WTC11 (cell line): ENCODE data around the gene HAUS8. TPM values are rescaled to one million over a fixed set of nuclear protein-coding genes. Genes with fewer than 3 reads are reported as not detected.
A peak's percentile ranks its signal among the peaks of the same experiment; 100 is the strongest.

Experiments used
- ATAC-seq: fragments of 200-7000 bp; cut with Tn5 transposase; 2 replicates; pipeline ENCODE4 v1.10.0; 2021; ENCODE audit warnings: mild to moderate bottlenecking, moderate library complexity
- CTCF ChIA-PET: fragments of 300-600 bp; sonication (Branson Sonifier 250); formaldehyde crosslinking; loops from one replicate; lab custom pipeline; 2021; ENCODE audit warnings: antibody characterized with exemption; lab: Charles Lee
- POLR2A ChIA-PET: fragments of 350-600 bp; sonication (Branson Sonifier 250); formaldehyde crosslinking; loops from one replicate; lab custom pipeline; 2021; ENCODE audit warnings: antibody characterized with exemption; lab: Charles Lee
- DNase-seq: peaks from one replicate; pipeline ENCODE4 v3.0.0; 2021; ENCODE audit warnings: low spot score
- H3K27ac Mint-ChIP-seq: 2 replicates; pipeline ENCODE4 v1.8.0; 2021; ENCODE audit warnings: mixed read lengths
- H3K27me3 Mint-ChIP-seq: 2 replicates; pipeline ENCODE4 v1.8.0; 2021; ENCODE audit warnings: low read depth, mild to moderate bottlenecking, moderate library complexity, mixed read lengths
- H3K36me3 Mint-ChIP-seq: 2 replicates; pipeline ENCODE4 v1.8.0; 2021; ENCODE audit warnings: mixed read lengths
- H3K4me1 Mint-ChIP-seq: 2 replicates; pipeline ENCODE4 v1.8.0; 2022; ENCODE audit warnings: mixed read lengths
- H3K4me3 Mint-ChIP-seq: 2 replicates; pipeline ENCODE4 v1.8.0; 2021; ENCODE audit warnings: mild to moderate bottlenecking, moderate library complexity, mixed read lengths
- H3K9me3 Mint-ChIP-seq: 2 replicates; pipeline ENCODE4 v1.8.0; 2021; ENCODE audit warnings: mixed read lengths
- FOXP1 ChIP-seq: sonication (generic); formaldehyde crosslinking; IDR thresholded peaks from 2 replicates; pipeline ENCODE4 v1.8.0; 2022; ENCODE audit warnings: missing genetic modification reagents, mild to moderate bottlenecking, moderate library complexity, borderline replicate concordance
- GTF2I ChIP-seq: fragments of 250-450 bp; sonication (Bioruptor Pico); conservative IDR thresholded peaks from 2 replicates; pipeline ENCODE4 v1.4.0; 2021; ENCODE audit warnings: mild to moderate bottlenecking
- PRRX2 ChIP-seq: fragments of 250-450 bp; sonication (Bioruptor Pico); IDR thresholded peaks from 2 replicates; pipeline ENCODE4 v1.8.0; 2021; ENCODE audit warnings: mild to moderate bottlenecking
- RELA ChIP-seq: sonication (generic); formaldehyde crosslinking; IDR thresholded peaks from 2 replicates; pipeline ENCODE4 v1.8.1; 2022; ENCODE audit warnings: missing genetic modification reagents, mild to moderate bottlenecking, borderline replicate concordance
- SOX15 ChIP-seq: fragments of 250-450 bp; sonication (Bioruptor Pico); IDR thresholded peaks from 2 replicates; pipeline ENCODE4 v1.9.0; 2021; ENCODE audit warnings: mild to moderate bottlenecking
- TP53 ChIP-seq: sonication (generic); formaldehyde crosslinking; IDR thresholded peaks from 2 replicates; pipeline ENCODE4 v1.8.1; 2023; ENCODE audit warnings: mild to moderate bottlenecking, missing genetic modification reagents
- ZNF121 ChIP-seq: sonication (generic); formaldehyde crosslinking; IDR thresholded peaks from 2 replicates; pipeline ENCODE4 v1.8.0; 2023; ENCODE audit warnings: missing genetic modification reagents
- ZNF671 ChIP-seq: fragments of 250-450 bp; sonication (Bioruptor Pico); IDR thresholded peaks from 2 replicates; pipeline ENCODE4 v1.8.0; 2021; ENCODE audit warnings: mild to moderate bottlenecking
- total RNA-seq: library from RNA; stranded (reverse); gene quantifications from 3 replicates; pipeline ENCODE4 v1.2.3, GENCODE V29; 2021
- TF ChIP-seq, protein P1 (sequence below): sonication (generic); formaldehyde crosslinking; IDR thresholded peaks from 2 replicates; pipeline ENCODE4 v1.8.1; 2023; ENCODE audit warnings: mild to moderate bottlenecking, missing genetic modification reagents, moderate library complexity
- TF ChIP-seq, protein P2 (sequence below): sonication (generic); formaldehyde crosslinking; IDR thresholded peaks from 2 replicates; pipeline ENCODE4 v1.8.1; 2023; ENCODE audit warnings: mild to moderate bottlenecking, missing genetic modification reagents, borderline replicate concordance
- TF ChIP-seq, protein P3 (sequence below): sonication (generic); formaldehyde crosslinking; IDR thresholded peaks from 2 replicates; pipeline ENCODE4 v1.8.0; 2022; ENCODE audit warnings: mild to moderate bottlenecking, missing genetic modification reagents
- TF ChIP-seq, protein P4 (sequence below): sonication (generic); formaldehyde crosslinking; IDR thresholded peaks from 2 replicates; pipeline ENCODE4 v1.8.1; 2022; ENCODE audit warnings: low read depth, mild to moderate bottlenecking, moderate library complexity, missing genetic modification reagents, borderline replicate concordance
- TF ChIP-seq, protein P5 (sequence below): sonication (generic); formaldehyde crosslinking; IDR thresholded peaks from 2 replicates; pipeline ENCODE4 v1.8.1; 2023; ENCODE audit warnings: mild to moderate bottlenecking, missing genetic modification reagents
- TF ChIP-seq, protein P6 (sequence below): fragments of 250-450 bp; sonication (Bioruptor Pico); IDR thresholded peaks from 2 replicates; pipeline ENCODE4 v1.9.0; 2021; ENCODE audit warnings: mild to moderate bottlenecking, borderline replicate concordance
- TF ChIP-seq, protein P7 (sequence below): sonication (generic); formaldehyde crosslinking; IDR thresholded peaks from 2 replicates; pipeline ENCODE4 v1.8.0; 2022; ENCODE audit warnings: mild to moderate bottlenecking, missing genetic modification reagents

HAUS8 gene
- total RNA-seq, 1 experiment from 2014 or later, result 29.7 TPM

DNA sequence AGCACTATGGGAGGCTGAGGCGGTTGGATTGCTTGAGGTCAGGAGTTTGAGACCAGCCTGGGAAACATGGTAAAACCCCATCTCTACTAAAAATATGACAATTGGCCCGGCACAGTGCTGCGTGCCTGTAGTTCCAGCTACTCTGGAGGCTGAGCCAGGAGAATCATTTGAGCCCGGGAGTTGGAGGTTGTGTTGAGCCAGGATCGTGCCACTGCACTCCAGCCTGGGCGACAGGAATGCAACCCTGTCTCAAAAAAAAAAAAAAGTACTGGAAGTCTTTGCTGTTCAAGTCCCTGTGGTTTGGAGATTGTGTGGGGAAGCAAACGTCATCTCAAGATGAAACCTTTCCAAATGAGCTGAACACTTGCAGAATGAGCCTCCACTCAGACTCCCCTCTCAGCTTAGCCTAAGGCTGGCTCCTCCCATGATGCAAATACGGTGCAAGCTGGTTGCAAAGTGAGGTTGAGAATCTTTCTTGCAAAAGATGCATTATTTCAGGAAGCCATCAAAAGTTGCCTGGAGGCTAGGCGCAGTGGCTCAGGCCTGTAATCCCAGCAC lies 46.6 kb upstream of the HAUS8 start:
- ChIA-PET POLR2A (no interaction called here), CTCF (no interaction called here)
- no peak overlapping the region for H3K27ac Mint-ChIP-seq
- H3K9me3 Mint-ChIP-seq, result no peaks in the 10 kb centered on the region
- no peak overlapping the region for H3K4me3 Mint-ChIP-seq
- ATAC-seq (no peak), DNase-seq (no peak)
- H3K27me3 Mint-ChIP-seq, result no peaks in the 10 kb centered on the region
- H3K36me3 Mint-ChIP-seq, result 0 out of 2 replicates have a peak, but pooled peaks cover 5% of the 10 kb centered on the region
- TF ChIP-seq, protein P1, sequence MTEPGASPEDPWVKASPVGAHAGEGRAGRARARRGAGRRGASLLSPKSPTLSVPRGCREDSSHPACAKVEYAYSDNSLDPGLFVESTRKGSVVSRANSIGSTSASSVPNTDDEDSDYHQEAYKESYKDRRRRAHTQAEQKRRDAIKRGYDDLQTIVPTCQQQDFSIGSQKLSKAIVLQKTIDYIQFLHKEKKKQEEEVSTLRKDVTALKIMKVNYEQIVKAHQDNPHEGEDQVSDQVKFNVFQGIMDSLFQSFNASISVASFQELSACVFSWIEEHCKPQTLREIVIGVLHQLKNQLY, result no peak
- TF ChIP-seq FOXP1 (no peak), ZNF671 (no peak), TP53 (CRISPR knock-in tag) (no peak)
- TF ChIP-seq, protein P2, sequence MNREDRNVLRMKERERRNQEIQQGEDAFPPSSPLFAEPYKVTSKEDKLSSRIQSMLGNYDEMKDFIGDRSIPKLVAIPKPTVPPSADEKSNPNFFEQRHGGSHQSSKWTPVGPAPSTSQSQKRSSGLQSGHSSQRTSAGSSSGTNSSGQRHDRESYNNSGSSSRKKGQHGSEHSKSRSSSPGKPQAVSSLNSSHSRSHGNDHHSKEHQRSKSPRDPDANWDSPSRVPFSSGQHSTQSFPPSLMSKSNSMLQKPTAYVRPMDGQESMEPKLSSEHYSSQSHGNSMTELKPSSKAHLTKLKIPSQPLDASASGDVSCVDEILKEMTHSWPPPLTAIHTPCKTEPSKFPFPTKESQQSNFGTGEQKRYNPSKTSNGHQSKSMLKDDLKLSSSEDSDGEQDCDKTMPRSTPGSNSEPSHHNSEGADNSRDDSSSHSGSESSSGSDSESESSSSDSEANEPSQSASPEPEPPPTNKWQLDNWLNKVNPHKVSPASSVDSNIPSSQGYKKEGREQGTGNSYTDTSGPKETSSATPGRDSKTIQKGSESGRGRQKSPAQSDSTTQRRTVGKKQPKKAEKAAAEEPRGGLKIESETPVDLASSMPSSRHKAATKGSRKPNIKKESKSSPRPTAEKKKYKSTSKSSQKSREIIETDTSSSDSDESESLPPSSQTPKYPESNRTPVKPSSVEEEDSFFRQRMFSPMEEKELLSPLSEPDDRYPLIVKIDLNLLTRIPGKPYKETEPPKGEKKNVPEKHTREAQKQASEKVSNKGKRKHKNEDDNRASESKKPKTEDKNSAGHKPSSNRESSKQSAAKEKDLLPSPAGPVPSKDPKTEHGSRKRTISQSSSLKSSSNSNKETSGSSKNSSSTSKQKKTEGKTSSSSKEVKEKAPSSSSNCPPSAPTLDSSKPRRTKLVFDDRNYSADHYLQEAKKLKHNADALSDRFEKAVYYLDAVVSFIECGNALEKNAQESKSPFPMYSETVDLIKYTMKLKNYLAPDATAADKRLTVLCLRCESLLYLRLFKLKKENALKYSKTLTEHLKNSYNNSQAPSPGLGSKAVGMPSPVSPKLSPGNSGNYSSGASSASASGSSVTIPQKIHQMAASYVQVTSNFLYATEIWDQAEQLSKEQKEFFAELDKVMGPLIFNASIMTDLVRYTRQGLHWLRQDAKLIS, result no peak
- peaks cover 33% of the 10 kb centered on the region for H3K4me1 Mint-ChIP-seq

DNA sequence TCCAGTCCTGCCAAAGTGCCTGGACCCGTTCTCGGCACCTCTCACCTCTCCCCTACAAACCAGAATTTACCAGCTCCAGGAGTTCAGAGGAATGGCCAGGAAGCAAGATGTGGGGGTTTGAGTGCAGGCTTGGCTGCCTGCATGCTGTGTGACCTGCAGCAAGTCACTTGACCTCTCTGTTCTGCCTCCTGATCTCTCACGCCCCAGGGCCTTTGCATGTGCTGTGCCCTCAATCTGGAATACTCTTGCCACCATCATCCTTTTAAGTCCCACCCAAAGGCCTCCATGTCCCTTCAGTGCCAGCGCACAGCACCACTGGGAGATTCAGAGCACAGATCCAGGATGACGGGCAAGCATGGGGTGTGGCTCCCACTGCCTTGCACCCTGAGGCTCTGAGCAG lies 43.7 kb upstream of the HAUS8 start:
- 0 out of 2 replicates have a peak, but pooled peaks cover 5% of the 10 kb centered on the region for H3K36me3 Mint-ChIP-seq
- no peaks in the 10 kb centered on the region for H3K9me3 Mint-ChIP-seq
- H3K27me3 Mint-ChIP-seq, result no peaks in the 10 kb centered on the region
- no peak overlapping the region for H3K27ac Mint-ChIP-seq
- no peak for ATAC-seq
- peak; percentile 95 for TF ChIP-seq GTF2I
- TF ChIP-seq, protein P3, sequence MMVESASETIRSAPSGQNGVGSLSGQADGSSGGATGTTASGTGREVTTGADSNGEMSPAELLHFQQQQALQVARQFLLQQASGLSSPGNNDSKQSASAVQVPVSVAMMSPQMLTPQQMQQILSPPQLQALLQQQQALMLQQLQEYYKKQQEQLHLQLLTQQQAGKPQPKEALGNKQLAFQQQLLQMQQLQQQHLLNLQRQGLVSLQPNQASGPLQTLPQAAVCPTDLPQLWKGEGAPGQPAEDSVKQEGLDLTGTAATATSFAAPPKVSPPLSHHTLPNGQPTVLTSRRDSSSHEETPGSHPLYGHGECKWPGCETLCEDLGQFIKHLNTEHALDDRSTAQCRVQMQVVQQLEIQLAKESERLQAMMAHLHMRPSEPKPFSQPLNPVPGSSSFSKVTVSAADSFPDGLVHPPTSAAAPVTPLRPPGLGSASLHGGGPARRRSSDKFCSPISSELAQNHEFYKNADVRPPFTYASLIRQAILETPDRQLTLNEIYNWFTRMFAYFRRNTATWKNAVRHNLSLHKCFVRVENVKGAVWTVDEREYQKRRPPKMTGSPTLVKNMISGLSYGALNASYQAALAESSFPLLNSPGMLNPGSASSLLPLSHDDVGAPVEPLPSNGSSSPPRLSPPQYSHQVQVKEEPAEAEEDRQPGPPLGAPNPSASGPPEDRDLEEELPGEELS (CRISPR knock-in tag), result no peak
- TF ChIP-seq, protein P4, sequence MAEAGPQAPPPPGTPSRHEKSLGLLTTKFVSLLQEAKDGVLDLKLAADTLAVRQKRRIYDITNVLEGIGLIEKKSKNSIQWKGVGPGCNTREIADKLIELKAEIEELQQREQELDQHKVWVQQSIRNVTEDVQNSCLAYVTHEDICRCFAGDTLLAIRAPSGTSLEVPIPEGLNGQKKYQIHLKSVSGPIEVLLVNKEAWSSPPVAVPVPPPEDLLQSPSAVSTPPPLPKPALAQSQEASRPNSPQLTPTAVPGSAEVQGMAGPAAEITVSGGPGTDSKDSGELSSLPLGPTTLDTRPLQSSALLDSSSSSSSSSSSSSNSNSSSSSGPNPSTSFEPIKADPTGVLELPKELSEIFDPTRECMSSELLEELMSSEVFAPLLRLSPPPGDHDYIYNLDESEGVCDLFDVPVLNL (CRISPR knock-in tag), result no peak
- TF ChIP-seq, protein P5, sequence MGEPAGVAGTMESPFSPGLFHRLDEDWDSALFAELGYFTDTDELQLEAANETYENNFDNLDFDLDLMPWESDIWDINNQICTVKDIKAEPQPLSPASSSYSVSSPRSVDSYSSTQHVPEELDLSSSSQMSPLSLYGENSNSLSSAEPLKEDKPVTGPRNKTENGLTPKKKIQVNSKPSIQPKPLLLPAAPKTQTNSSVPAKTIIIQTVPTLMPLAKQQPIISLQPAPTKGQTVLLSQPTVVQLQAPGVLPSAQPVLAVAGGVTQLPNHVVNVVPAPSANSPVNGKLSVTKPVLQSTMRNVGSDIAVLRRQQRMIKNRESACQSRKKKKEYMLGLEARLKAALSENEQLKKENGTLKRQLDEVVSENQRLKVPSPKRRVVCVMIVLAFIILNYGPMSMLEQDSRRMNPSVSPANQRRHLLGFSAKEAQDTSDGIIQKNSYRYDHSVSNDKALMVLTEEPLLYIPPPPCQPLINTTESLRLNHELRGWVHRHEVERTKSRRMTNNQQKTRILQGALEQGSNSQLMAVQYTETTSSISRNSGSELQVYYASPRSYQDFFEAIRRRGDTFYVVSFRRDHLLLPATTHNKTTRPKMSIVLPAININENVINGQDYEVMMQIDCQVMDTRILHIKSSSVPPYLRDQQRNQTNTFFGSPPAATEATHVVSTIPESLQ (CRISPR knock-in tag), result no peak
- 0 out of 2 replicates have a peak, but pooled peaks have one; percentile 5 for TF ChIP-seq ZNF121 (CRISPR knock-in tag)
- H3K4me3 Mint-ChIP-seq, result no peak overlapping the region
- ChIA-PET CTCF (no interaction called here), POLR2A (no interaction called here)
- peaks cover 40% of the 10 kb centered on the region for H3K4me1 Mint-ChIP-seq
- no peak for DNase-seq

DNA sequence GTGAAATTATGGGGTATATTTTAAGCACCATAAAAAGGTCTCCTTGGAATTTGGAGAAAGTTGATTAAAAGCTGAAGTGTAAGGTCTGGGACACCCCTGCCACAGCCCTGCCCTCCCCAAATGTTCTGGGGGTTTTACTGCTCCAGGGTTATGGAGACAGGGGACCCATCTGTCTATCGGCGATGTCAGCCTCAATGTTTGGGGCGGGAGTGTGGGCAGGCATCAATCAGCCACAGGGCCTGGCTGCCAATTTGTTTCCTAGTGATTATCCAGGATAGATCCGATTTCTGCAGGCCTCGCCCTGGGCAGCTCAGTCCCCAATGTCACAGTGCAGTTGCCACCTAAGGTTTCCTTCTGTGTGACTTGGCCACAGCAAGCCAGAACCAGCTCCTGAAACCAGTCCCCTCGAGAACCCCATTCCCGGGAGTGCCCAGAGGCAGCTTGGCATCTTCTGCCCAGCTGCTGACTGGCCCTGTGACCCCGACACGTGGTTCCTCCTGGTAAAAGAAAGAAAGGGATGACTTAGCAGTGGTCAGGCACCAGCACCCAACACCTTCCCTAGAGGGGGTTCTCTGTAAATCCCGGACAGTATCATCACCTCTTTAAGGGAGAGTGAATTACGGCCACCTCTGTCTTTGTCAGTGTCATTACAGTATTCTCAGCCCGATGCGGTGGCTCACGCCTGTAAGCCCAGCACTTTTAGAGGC lies 41.9 kb upstream of the HAUS8 start:
- no peak for DNase-seq
- Mint-ChIP-seq H3K36me3 (0 out of 2 replicates have a peak, but pooled peaks cover 5% of the 10 kb centered on the region), H3K9me3 (no peaks in the 10 kb centered on the region), H3K27ac (no peak overlapping the region), H3K27me3 (no peaks in the 10 kb centered on the region), H3K4me1 (peaks cover 55% of the 10 kb centered on the region), H3K4me3 (no peak overlapping the region)
- ATAC-seq, result no peak
- ChIA-PET POLR2A (no interaction called here), CTCF (no interaction called here)
- TF ChIP-seq RELA (CRISPR knock-in tag) (no peak), SOX15 (CRISPR knock-in tag) (no peak), PRRX2 (CRISPR knock-in tag) (no peak)
- TF ChIP-seq, protein P6, sequence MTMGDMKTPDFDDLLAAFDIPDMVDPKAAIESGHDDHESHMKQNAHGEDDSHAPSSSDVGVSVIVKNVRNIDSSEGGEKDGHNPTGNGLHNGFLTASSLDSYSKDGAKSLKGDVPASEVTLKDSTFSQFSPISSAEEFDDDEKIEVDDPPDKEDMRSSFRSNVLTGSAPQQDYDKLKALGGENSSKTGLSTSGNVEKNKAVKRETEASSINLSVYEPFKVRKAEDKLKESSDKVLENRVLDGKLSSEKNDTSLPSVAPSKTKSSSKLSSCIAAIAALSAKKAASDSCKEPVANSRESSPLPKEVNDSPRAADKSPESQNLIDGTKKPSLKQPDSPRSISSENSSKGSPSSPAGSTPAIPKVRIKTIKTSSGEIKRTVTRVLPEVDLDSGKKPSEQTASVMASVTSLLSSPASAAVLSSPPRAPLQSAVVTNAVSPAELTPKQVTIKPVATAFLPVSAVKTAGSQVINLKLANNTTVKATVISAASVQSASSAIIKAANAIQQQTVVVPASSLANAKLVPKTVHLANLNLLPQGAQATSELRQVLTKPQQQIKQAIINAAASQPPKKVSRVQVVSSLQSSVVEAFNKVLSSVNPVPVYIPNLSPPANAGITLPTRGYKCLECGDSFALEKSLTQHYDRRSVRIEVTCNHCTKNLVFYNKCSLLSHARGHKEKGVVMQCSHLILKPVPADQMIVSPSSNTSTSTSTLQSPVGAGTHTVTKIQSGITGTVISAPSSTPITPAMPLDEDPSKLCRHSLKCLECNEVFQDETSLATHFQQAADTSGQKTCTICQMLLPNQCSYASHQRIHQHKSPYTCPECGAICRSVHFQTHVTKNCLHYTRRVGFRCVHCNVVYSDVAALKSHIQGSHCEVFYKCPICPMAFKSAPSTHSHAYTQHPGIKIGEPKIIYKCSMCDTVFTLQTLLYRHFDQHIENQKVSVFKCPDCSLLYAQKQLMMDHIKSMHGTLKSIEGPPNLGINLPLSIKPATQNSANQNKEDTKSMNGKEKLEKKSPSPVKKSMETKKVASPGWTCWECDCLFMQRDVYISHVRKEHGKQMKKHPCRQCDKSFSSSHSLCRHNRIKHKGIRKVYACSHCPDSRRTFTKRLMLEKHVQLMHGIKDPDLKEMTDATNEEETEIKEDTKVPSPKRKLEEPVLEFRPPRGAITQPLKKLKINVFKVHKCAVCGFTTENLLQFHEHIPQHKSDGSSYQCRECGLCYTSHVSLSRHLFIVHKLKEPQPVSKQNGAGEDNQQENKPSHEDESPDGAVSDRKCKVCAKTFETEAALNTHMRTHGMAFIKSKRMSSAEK, result no peak
- TF ChIP-seq, protein P7, sequence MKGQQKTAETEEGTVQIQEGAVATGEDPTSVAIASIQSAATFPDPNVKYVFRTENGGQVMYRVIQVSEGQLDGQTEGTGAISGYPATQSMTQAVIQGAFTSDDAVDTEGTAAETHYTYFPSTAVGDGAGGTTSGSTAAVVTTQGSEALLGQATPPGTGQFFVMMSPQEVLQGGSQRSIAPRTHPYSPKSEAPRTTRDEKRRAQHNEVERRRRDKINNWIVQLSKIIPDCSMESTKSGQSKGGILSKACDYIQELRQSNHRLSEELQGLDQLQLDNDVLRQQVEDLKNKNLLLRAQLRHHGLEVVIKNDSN (CRISPR knock-in tag), result no peak
